NCI-H446 treated with DMSO at 0.1 percent for 48 hours (cell line): ENCODE results near the gene IRF1.

Experiments
- DNase-seq: peaks from one replicate; lab custom pipeline; 2025; lab: John Stamatoyannopoulos, UW

IRF1 gene

DNA sequence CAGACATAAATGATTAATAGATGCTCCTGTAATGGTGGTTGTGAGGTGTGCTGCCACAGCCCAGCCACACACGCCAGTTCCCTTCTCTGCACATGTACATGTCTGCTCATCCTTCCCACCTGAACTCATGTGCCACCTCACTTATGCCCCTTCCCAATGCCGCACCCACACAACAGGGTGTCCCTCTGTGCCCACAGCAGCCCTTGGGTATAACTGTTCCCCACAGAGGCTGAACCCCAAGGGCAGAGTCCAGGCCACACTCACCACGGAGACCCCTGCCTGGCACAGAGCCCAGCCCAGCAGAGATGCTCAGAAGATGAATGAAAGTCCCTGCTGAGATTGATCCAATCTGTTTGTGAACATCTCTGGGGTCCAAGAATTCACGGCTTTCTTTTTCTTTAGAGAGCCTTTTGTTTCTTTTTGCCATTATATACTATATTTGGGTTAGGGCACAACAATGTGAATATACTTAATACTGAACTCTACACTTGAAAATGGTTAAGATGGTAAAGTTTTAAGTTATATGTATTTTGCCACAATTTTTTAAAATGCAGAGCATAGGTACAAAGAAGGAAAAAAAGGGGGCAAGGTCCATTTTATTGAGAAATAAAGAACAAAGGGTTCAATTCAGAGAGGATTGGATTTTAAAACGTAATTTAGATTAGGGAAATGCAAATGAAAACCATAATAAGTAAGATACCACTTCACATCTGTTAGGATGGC lies 29.6 kb downstream of the IRF1 start:
- no peak for DNase-seq

DNA sequence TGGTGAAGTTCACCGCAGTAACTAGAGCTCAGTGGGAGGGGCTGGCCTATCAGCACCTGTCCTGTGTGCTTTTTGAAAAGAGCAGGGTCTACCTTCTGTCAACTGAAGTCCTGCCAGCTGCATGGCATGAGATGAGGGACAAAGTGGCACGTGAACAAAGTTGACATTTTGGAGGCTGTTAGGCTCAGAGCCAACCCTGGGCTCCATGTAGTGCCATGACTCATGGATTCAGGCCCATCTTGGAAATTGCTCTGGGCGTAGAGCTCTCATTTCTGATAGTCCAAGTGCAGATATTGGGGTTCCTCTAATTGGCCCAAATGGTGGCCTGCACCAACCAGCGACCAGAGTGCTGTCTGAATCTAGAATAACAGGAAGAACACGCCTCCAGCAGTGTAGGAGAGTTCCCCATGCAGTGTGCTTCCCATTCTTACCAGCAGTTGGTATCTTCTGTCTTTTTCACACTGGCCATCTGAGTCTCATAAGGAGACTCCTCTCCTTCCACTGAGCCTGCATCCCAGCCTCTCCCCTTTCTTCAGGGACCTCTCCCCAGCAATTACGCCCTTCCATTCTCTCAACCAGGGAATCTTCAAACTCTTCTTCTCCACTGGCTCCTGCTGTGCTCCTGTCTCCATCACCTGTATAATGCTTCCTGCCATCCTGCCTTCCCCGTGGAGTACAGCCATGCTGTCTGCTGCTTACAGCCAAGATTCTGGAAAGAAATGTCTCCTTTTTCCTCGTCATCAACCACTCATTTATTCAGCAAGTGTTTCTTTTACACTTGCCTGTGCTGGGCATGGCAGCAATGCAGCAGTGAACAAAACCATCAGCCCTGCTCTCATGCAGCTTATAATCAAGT lies 30.4 kb downstream of the IRF1 start:
- no peak for DNase-seq

DNA sequence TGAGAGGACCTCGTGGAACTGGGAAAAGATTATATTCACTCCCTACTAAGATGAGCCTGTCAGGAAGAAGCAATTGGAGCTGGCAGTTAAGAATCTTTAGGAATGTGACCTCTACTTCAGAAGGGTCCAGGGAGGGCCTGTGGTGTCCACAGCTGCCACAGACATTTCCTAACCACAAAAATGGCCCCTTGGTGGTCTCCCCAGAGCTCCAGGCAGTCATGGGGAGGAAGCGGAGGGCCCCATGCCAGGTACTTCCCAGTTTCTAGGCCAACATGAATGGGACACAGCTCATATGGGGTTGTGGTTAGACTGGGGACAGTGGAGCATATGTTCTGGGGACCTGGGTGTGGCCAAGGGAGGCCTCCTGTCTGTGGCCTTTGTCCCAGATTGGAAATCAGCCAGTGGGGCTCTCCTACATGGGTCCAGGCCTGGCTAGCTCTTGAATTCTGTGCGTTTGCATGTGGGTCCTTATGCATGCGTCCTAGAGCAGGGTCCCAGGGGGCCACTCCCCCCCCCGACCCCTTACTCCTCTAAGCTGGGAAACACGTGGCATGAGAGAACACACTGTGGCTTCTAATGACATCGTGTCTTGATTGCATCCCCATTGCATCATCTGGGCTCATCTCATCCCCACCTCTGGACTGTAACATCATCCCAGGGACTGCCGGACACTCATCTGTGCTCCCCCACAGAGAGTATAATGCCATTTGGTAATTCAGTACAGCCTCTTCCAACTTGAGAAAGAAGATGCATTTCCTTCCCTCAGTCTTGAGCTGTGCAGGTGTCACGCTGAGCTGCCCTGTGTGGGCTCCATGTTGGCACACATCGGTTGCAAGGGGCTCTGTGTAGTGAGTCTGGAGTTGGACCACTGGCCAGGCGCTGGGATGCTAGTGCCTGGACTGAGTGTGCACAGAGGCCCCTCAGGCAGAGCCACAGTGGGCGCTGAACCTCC lies 31.3 kb downstream of the IRF1 start:
- no peak for DNase-seq

DNA sequence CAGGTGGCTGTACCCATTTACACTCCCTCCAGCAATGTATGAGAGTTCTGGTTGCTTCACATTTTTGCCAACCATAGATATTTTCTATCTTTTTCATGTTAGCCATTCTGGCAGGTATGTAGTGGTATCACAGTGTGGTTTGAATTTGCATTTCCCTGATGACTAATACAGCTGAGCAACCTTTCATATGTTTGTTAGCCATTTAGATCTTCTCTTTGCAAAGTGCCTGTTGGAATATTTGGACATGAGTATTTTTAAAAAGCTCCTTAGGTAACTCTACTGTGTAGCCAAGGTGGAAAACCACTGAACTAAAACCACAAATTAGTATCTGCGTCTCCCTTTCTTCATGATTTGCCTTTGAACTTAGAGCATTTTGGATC lies 31.9 kb downstream of the IRF1 start:
- DNase-seq, result no peak

DNA sequence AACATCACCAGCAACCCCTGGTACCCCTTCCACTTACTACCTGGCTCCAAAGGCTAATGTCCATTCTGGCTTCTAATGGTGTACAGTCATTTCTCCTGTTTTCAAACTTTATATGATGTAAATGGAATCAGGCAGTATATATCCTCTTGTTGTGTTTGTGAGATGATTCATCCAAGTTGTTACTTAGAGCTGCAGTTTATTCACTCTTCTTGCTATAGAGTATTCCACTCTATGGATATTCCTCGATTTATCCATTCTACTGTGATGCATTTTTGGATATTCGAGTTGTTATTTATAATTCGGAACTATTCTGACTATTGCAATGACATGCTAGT lies 32.4 kb downstream of the IRF1 start:
- DNase-seq, result no peak

DNA sequence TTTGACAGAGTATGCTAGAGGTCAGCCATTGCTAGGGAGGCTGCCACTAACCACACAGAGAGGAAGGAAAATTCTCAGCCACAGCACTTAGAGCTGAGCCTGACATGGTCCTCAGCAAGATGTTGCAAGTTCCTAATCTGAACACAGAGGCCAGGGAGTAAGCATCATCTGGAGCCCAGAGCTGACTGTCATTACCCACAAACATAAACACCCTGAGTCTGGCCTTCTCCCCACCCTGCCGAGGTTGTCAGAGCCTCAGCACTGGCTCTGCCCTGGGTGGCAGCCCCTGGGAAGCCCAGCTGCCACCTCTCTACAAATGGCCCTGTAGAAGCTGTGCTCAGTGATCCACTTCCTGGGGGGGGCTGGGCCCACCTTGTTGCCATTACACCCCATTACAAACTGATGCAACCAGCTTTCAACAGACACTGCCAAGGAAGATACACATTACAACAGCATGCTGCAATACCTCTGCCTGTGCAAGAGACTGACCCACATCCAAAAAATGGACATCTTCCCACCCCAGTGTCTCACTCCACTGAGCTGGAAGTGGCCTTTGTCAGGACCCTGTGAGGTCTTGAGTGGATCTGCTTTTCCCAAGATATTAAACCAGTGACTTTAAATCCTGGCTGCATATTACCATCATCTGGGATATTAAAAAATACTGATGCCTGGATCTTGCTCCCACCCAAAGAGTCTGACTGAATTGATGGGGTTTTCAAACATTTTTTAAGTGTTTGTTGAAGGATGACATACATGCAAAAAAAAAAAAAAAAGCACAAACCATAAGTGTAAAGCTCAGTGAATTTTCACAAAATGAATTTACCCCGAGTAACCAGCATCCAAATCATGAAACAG lies 33.0 kb downstream of the IRF1 start:
- DNase-seq, result no peak

DNA sequence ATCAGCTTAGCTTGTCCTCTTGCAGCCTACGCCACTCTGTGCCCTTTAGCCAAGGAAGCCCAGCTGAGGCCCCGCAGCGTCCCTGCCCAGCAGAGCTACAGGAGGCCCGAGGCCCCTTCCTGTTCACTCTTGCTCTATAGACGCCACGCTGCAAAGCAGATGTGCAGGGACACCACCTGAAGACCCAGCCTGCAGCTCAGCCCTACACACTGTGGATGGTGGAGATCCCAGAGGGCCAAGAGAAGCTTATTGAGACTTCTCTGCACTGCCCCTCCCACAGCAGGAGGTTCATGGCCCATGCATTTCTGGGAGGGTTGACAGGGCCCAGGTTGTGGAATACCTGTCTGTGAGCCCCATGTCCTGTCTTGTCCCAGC lies 33.6 kb downstream of the IRF1 start:
- DNase-seq, result no peak

DNA sequence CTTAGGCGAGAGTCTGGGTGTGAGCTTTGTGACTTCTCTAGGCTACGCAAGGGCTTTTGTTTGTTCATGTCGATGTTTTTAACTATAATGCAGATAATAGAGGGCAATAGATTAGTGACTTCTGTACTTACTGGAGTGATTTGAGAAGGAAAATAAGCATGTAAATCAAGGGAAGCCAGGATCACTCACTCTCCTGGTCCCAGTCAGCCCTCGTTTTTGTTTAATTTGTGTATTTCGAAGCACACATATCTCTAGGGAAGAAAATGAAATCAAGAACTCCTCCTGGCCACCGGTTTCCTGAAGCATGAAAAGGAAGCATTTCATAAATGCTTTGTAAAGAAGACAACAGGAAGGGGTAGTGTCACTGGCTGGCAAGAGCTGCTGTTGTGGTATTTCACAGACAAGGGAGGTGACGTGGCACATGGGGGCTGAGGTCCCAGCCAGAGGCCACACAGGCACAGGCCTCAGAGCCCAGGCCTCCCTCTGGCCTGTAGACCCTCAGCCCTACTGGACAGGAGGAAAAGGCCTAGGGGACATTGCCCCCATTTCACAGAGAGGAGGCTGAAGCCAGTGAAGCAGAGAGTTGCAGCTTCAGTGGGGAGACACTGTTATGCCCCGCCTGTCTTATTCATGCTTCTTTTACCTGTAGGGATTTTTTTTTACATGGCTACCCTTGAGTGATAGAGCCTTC lies 34.1 kb downstream of the IRF1 start:
- DNase-seq, result no peak

DNA sequence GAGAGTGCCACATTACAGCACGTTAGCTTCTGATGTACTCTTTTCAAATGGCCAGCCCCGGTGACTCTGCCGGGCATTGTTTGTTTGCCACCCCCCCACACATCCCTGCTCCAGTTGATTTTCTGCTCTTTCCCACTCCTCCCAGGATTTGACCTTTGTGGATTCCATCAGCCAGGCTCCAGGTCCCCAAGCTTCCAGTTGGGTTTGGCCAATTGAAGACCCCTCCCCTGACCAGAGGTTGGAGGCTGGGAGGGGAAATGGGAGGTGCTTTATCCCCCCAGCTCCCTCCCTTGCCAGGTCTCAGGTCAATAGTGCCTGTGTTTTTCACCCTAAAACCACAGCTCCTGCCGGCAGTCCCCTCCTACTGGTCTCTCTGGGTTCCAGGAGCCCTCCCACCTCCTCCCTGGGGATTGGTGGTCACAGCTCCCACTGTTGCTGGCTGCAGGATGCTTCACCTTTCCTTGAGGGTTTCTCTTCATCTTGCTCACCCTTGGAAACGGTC lies 34.9 kb downstream of the IRF1 start:
- no peak for DNase-seq

DNA sequence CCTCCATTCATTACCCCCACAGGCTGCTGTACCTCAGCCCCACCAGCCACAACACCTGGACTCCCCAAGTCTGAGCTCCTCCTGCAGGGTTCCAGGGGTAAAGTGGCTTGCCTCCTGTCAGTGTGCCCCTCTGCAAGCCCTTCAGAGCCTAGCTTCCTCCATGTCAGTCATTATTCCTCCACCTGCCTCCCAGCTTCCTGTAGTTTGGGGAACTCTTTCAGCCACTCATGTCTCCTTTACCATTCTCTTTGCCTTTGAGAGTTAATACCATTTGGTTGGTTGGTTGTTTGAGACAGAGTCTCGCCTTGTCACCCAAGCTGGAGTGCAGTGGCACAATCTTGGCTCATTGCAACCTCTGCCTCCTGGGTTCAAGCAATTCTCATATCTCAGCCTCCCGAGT lies 36.2 kb downstream of the IRF1 start:
- DNase-seq, result no peak

DNA sequence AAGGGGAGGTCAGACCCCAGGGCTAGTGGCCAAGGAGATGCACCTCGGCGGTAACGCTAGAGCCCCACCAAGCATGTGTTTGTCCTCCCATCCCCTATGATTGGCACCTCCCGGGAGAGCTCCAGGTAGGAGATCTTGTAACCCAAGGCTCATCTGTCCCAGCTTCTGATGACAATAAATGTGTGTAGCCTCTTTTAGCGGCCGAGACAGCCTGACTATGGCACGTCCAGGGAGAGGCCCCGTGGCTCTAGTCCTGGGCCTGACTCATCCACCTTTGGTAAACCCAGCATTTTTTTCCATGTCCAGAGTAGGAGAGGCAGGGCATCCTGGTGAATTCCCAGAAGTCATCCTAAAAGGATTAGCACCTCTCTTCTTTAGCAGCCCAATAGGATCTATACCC lies 39.2 kb downstream of the IRF1 start:
- no peak for DNase-seq

DNA sequence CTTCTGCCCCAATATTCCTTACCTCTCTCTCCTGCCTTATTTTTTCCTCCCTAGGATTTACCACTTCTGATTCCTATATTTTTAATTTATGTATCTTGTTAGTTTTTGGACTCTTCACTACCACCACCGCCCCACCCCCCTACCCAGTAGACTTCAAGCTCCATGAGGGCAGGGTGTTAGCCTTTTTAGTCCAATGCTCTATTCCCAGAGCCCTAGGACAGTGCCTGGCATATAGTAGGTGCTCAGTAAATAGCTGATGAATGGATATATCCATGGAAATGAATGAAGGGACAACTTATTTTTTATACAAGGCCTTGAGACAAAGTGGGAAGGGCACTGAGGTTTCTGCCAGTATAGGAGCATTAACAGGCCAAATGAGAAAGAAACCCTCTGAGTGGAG lies 41.5 kb downstream of the IRF1 start:
- DNase-seq, result no peak

DNA sequence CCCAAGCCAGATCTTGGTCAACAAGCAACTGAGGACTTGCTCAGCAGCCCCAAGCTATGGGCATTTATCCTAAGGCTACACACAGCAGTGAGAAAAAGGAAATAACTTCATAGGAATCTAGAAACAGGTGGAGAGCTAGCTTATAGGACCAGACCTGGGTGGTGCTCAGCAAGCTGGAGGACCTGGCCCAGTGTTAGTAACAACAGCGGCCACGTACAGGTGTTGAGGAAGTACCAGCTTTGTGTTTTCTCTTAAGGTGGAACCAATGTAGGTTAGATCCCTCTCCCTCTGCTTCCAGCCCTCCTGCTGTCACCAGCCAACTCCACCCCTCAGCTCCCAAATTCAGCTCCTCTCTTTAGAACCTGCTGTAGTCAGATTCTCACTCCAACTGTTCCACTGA lies 43.4 kb downstream of the IRF1 start:
- no peak for DNase-seq

DNA sequence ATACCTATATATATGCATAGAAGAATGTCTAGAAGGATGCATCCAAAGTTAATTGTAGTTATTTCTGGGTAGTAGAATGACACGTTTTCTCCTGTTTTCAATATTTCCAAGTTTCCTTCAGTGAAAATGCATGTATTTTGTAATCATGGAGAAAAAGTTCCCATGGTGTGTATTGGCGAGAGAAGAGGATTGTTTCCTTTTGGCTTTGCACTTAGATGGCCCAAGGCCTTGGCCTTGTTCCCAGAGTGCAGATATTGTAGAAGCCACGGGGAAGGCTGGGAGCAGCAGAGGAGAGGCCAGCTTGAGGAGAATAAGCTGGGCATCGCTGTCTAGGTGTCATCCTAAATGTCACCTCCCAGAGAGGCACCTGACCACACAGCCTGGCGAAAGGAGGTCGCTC lies 44.0 kb downstream of the IRF1 start:
- peak; percentile 30 for DNase-seq

DNA sequence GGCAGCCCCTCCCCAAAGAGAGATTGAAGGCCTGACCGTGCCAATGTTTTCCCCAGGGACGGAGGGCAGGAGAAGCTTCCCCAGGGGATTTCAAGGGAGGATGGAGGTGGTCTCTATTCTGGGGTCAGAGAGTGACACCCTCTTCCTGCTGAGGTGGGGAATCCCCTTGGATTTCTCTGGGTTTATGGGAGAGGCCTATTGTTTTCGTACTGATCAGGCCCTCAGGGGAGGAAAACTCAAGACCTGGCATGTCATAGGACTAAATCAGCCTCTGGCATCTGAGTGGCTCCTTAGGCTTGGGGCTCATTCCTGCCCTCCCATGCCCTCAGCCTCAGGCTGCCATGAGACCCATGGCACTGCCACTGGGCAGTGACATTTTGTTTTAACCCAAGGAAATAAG lies 44.6 kb downstream of the IRF1 start:
- no peak for DNase-seq

DNA sequence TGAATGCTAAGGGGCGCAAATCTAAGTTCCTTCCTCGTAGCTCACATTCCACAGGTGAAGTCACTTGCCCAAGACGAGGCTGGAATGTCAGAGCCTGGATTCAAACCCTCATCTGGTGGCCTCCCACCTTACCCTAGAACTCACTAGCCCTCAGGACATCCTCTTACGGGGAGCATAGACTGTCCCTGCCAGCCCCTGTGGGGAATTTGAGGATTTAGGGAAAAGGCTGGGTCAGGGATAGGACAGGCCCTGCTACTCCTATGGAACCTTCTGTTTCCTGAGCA lies 45.0 kb downstream of the IRF1 start:
- no peak for DNase-seq

DNA sequence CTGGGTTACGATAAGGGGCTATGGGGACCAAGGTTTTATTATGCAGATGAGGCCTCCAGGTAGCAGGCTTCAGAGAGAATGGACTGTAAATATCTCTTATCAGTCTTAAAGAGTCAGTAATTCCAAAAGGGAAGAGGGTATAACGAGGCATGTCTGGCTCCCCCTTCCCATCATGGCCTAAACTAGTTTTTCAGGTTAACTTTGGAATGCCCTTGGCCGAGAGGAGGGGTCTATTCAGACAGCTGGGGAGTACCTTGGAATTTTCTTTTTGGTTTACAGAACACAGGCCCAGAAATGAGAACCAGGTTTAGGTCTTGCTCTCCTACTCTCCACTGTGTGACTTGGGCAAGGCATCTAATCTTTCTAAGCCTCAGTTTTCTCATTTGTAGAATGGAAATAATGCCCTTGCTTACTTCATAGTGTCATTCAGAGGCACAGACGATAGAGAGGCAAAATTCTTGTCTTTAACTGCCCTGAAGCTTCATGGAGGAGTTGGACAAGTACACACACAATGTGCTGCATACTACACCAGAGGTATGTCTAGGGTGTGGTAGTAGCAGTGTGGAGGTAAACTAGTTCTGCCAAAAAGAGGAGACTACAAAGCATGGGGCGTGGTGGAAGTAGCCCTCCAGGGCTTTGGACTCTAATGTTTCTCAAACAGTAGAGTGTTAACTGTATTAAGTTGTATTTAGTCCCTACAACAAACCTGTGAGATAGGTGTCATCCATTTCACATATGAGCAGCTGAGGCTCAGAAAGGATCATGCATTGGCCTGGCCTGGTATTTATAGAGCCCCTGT lies 45.5 kb downstream of the IRF1 start:
- DNase-seq, result no peak

DNA sequence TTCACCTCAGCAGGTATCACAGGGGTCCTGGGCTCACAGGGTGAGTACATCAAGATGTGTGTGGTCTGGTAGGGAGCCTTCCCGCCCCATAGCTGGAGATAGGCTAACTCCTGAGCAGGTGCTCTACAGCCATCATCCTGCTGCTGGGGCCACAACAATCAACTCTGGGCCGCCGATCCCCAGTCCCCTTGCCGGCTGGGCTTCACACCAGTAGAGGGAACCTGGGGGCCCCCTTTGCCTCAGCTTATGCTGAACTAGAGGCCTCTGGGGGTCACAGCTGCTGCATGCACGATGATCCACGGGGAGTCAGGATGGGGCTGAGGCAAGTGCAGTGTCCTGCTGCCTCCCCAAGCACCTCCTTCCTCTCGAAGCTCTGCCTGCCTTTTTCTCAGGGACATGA lies 46.5 kb downstream of the IRF1 start:
- DNase-seq, result no peak

DNA sequence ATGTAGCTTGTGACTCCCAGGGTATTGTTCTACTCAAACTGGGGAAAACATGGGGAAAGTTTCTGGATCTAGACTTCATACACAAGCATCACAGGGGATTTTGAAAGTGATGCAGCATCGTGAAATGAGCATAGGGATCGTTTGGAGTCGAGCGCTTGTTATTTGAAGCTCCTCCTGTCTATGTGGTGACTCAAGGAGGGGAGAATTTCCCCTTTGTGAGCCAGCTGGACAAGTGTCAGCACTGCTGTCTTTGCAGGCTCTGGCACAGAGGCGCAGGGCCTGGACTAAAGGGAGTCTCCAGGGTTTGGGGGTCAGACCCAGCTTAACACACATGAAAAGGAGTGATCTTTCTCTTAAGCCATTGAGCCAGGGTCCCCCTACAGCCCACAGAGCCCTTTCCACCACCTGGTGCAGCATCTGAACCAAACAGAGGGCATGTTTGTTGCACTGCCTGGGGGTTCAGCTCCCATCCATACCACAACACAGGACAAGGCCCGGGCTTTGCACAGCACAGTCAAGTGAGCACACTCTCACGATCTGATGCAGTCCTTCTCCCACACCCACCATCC lies 51.0 kb downstream of the IRF1 start:
- peak; percentile 56 for DNase-seq

DNA sequence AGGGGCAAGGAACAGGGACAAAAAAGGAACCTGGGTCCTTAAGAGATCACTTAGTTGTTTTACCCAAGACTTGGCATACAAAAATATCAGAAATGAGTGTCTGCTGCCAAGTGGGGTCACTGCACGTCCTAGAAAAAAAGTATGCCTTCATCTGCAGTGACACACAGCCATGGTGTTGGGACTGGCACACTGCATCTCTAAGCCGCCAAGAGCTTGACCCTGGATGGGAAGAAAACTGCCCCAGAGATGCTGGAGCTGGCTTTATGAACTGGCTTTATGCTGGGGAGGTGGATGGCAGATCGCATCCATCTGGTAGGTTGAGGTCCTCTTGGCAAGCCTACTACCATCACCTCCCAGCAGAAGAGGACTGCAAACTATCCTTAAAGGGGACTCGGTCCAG lies 51.7 kb downstream of the IRF1 start:
- peak; percentile 25 for DNase-seq
